Karpas-422 (cell line): Measurements from ENCODE around the gene TXN. TPM values are rescaled to one million over a fixed set of nuclear protein-coding genes. Genes with fewer than 3 reads are reported as not detected.

Experiments
- DNase-seq: peaks from one replicate; pipeline ENCODE4 v3.0.0-alpha.2; 2015
- H2AFZ ChIP-seq: fragments of 200-600 bp; sonication (generic); 2 replicates; pipeline ENCODE4 v1.6.1; 2014; ENCODE audit warnings: antibody characterized with exemption, low read length, mixed read lengths
- H3K27ac ChIP-seq: fragments of 200-600 bp; sonication (generic); 2 replicates; pipeline ENCODE4 v1.5.1; 2014; ENCODE audit warnings: mild to moderate bottlenecking, low read length, moderate library complexity
- H3K27me3 ChIP-seq: fragments of 200-600 bp; sonication (generic); 2 replicates; pipeline ENCODE4 v1.6.1; 2014; ENCODE audit warnings: low read length, mixed read lengths
- H3K36me3 ChIP-seq: fragments of 200-600 bp; sonication (generic); 2 replicates; pipeline ENCODE4 v1.6.1; 2014; ENCODE audit warnings: low read length, mixed read lengths; ENCODE audit not compliant: insufficient read depth
- H3K4me1 ChIP-seq: fragments of 200-600 bp; sonication (generic); 2 replicates; pipeline ENCODE4 v1.6.1; 2014; ENCODE audit warnings: mild to moderate bottlenecking, low read length, mixed read lengths
- H3K4me2 ChIP-seq: fragments of 200-600 bp; sonication (generic); 2 replicates; pipeline ENCODE4 v1.6.1; 2014; ENCODE audit warnings: low read length, low read depth, mild to moderate bottlenecking; ENCODE audit not compliant: poor library complexity, severe bottlenecking
- H3K4me3 ChIP-seq: fragments of 200-600 bp; sonication (generic); 2 replicates; pipeline ENCODE4 v1.5.1; 2014; ENCODE audit warnings: mild to moderate bottlenecking, antibody characterized with exemption, low read length, mixed read lengths
- H3K79me2 ChIP-seq: fragments of 200-600 bp; sonication (generic); 2 replicates; pipeline ENCODE4 v1.6.1; 2014; ENCODE audit warnings: mild to moderate bottlenecking, low read length, mixed read lengths
- H3K9ac ChIP-seq: fragments of 200-600 bp; sonication (generic); 2 replicates; pipeline ENCODE4 v1.6.0; 2014; ENCODE audit warnings: low read length
- H3K9me2 ChIP-seq: fragments of 200-600 bp; sonication (generic), shearing (Covaris generic); replicated peaks from 2 replicates; pipeline ENCODE4 v1.6.0; 2014; ENCODE audit warnings: mild to moderate bottlenecking, low read length, moderate library complexity; ENCODE audit not compliant: insufficient read depth
- H3K9me3 ChIP-seq: fragments of 300-700, 200-600 bp; sonication (generic); 2 replicates; pipeline ENCODE4 v1.6.1; 2014; ENCODE audit warnings: low read length, mixed read lengths
- H4K20me1 ChIP-seq: fragments of 200-600 bp; sonication (generic); 2 replicates; pipeline ENCODE4 v1.6.1; 2014; ENCODE audit warnings: mild to moderate bottlenecking, antibody characterized with exemption, low read length, low read depth; ENCODE audit not compliant: insufficient read depth
- total RNA-seq: library from RNA; depleted of rRNA; stranded (reverse); fragments of >200 nt; shearing (Covaris generic); gene quantifications from 2 replicates; pipeline ENCODE4 v1.2.3, GENCODE V29; 2014; ENCODE audit warnings: low replicate concordance

The TXN gene
- total RNA-seq, 1 experiment from 2014 or later = 292 TPM

- DNase-seq = no peak
- Histone ChIP-seq H3K27ac (no peak overlapping the region), H2AFZ (no peak overlapping the region), H4K20me1 (no peaks in the 10 kb centered on the region), H3K79me2 (no peaks in the 10 kb centered on the region), H3K4me2 (no peak overlapping the region), H3K9ac (no peak overlapping the region), H3K9me3 (no peaks in the 10 kb centered on the region), H3K9me2 (no peaks in the 10 kb centered on the region), H3K36me3 (no peaks in the 10 kb centered on the region), H3K4me3 (no peak overlapping the region), H3K4me1 (no peaks in the 10 kb centered on the region), H3K27me3 (no peaks in the 10 kb centered on the region)
Measured at GRCh38 chr9:110284211-110284844, 28.0 kb upstream of the TXN start.

- Histone ChIP-seq H3K4me2 (no peak overlapping the region), H2AFZ (no peak overlapping the region)
Measured at GRCh38 chr9:110283751-110284150, 27.4 kb upstream of the TXN start.

GRCh38 chr9:110282739-110283081 lies 26.4 kb upstream of the TXN start:
- no peak for DNase-seq
- H4K20me1 ChIP-seq = no peaks in the 10 kb centered on the region
- H3K4me2 ChIP-seq = no peak overlapping the region

More at GRCh38 chr9:110283751-110284150, 27.4 kb upstream of the TXN start:
- no peak for DNase-seq
- no peaks in the 10 kb centered on the region for H3K27me3 ChIP-seq
- H4K20me1 ChIP-seq = no peaks in the 10 kb centered on the region
- H3K9me3 ChIP-seq = no peaks in the 10 kb centered on the region
- H3K36me3 ChIP-seq = no peaks in the 10 kb centered on the region
- H3K79me2 ChIP-seq = no peaks in the 10 kb centered on the region
- no peak overlapping the region for H3K9ac ChIP-seq
- no peak overlapping the region for H3K4me3 ChIP-seq
- H3K9me2 ChIP-seq = no peaks in the 10 kb centered on the region
- no peaks in the 10 kb centered on the region for H3K4me1 ChIP-seq
- H3K27ac ChIP-seq = no peak overlapping the region

GRCh38 chr9:110282018-110282738 lies 25.9 kb upstream of the TXN start:
- Histone ChIP-seq H3K4me3 (no peak overlapping the region), H3K4me2 (no peak overlapping the region), H3K4me1 (no peaks in the 10 kb centered on the region), H3K9ac (no peak overlapping the region), H3K27me3 (no peaks in the 10 kb centered on the region), H3K9me2 (no peaks in the 10 kb centered on the region), H3K36me3 (no peaks in the 10 kb centered on the region), H3K79me2 (no peaks in the 10 kb centered on the region), H3K27ac (no peak overlapping the region), H3K9me3 (no peaks in the 10 kb centered on the region), H2AFZ (no peak overlapping the region), H4K20me1 (no peaks in the 10 kb centered on the region)
- DNase-seq = no peak

More at GRCh38 chr9:110282739-110283081, 26.4 kb upstream of the TXN start:
- no peak overlapping the region for H3K9ac ChIP-seq
- H3K36me3 ChIP-seq = no peaks in the 10 kb centered on the region
- no peak overlapping the region for H3K4me3 ChIP-seq
- H3K27me3 ChIP-seq = no peaks in the 10 kb centered on the region
- H2AFZ ChIP-seq = no peak overlapping the region
- H3K9me2 ChIP-seq = no peaks in the 10 kb centered on the region
- no peaks in the 10 kb centered on the region for H3K79me2 ChIP-seq
- no peaks in the 10 kb centered on the region for H3K9me3 ChIP-seq
- no peak overlapping the region for H3K27ac ChIP-seq
- no peaks in the 10 kb centered on the region for H3K4me1 ChIP-seq

GRCh38 chr9:110278080-110278707 lies 21.9 kb upstream of the TXN start:
- Histone ChIP-seq H3K4me2 (no peak overlapping the region), H3K27me3 (no peaks in the 10 kb centered on the region), H3K9ac (no peak overlapping the region), H4K20me1 (no peaks in the 10 kb centered on the region), H3K4me1 (no peaks in the 10 kb centered on the region), H3K9me3 (no peaks in the 10 kb centered on the region), H3K79me2 (no peaks in the 10 kb centered on the region), H3K9me2 (no peaks in the 10 kb centered on the region), H3K27ac (no peak overlapping the region), H3K36me3 (no peaks in the 10 kb centered on the region), H2AFZ (no peak overlapping the region), H3K4me3 (no peak overlapping the region)
- DNase-seq = no peak

- H2AFZ ChIP-seq = no peak overlapping the region
- no peak overlapping the region for H3K4me2 ChIP-seq
- H3K27ac ChIP-seq = no peak overlapping the region
- no peak overlapping the region for H3K4me3 ChIP-seq
- no peaks in the 10 kb centered on the region for H3K9me3 ChIP-seq
- no peak for DNase-seq
- H4K20me1 ChIP-seq = no peaks in the 10 kb centered on the region
- H3K27me3 ChIP-seq = no peaks in the 10 kb centered on the region
- no peaks in the 10 kb centered on the region for H3K36me3 ChIP-seq
- no peaks in the 10 kb centered on the region for H3K9me2 ChIP-seq
- no peaks in the 10 kb centered on the region for H3K4me1 ChIP-seq
- no peaks in the 10 kb centered on the region for H3K79me2 ChIP-seq
- no peak overlapping the region for H3K9ac ChIP-seq
Measured at GRCh38 chr9:110276781-110277180, 20.5 kb upstream of the TXN start.

GRCh38 chr9:110270211-110270995 lies 14.1 kb upstream of the TXN start:
- H3K27me3 ChIP-seq = no peaks in the 10 kb centered on the region
- H3K36me3 ChIP-seq = no peaks in the 10 kb centered on the region
- no peaks in the 10 kb centered on the region for H3K9me2 ChIP-seq
- H3K4me2 ChIP-seq = no peak overlapping the region
- no peaks in the 10 kb centered on the region for H3K9me3 ChIP-seq
- H4K20me1 ChIP-seq = no peaks in the 10 kb centered on the region
- H3K4me1 ChIP-seq = no peaks in the 10 kb centered on the region
- H3K79me2 ChIP-seq = no peaks in the 10 kb centered on the region
- H2AFZ ChIP-seq = no peak overlapping the region
- no peak overlapping the region for H3K9ac ChIP-seq
- H3K27ac ChIP-seq = no peak overlapping the region
- H3K4me3 ChIP-seq = no peak overlapping the region
- DNase-seq = no peak

- no peaks in the 10 kb centered on the region for H3K9me2 ChIP-seq
- H3K27me3 ChIP-seq = no peaks in the 10 kb centered on the region
- H3K4me3 ChIP-seq = no peak overlapping the region
- H3K9me3 ChIP-seq = no peaks in the 10 kb centered on the region
- no peak overlapping the region for H3K9ac ChIP-seq
- H3K36me3 ChIP-seq = no peaks in the 10 kb centered on the region
- DNase-seq = no peak
- H4K20me1 ChIP-seq = no peaks in the 10 kb centered on the region
- no peak overlapping the region for H3K27ac ChIP-seq
- no peaks in the 10 kb centered on the region for H3K79me2 ChIP-seq
- no peaks in the 10 kb centered on the region for H3K4me1 ChIP-seq
- H3K4me2 ChIP-seq = no peak overlapping the region
- no peak overlapping the region for H2AFZ ChIP-seq
Measured at GRCh38 chr9:110266795-110267194, 10.5 kb upstream of the TXN start.
